Measurements from ENCODE around the gene ZAR1L. TPM values are rescaled to one million over a fixed set of nuclear protein-coding genes. Genes with fewer than 3 reads are reported as not detected.
"Not testable (repeated sequence)": the region's sequence is repeated elsewhere in the genome, so short reads cannot be mapped to it uniquely, and the experiment has no call there.

The ZAR1L gene
- total RNA-seq, 1 experiment from 2014 or later, result not detected

GRCh38 chr13:32354040-32354439 is 38.9 kb upstream of the ZAR1L start:
- no peak overlapping the region for H3K56ac ChIP-seq (ENCODE audit: insufficient read length, low read depth, low read length)
- Mint-ChIP-seq H3K27ac (no peak overlapping the region), H3K36me3 (ENCODE audit: insufficient read depth in 1 of 3, low read depth in 3 of 3) (peaks cover 20 to 44% (median 28%) of the 10 kb centered on the region in 3 experiments), H3K4me3 (no peak overlapping the region), H3K4me1 (peaks cover 6 to 9% of the 10 kb centered on the region in 2 experiments), H3K27me3 (ENCODE audit: low read depth) (no peaks in the 10 kb centered on the region), H3K9me3 (no peaks in the 10 kb centered on the region; a peak in 1 of 5 replicates)
- no peak overlapping the region for H3K14ac ChIP-seq (ENCODE audit: insufficient read depth, low read length)
- H3K27ac ChIP-seq (ENCODE audit: insufficient read length, low read depth, low read length), result no peak overlapping the region
- H2AK5ac ChIP-seq (ENCODE audit: insufficient read length, low read length), result no peak overlapping the region
- H4K8ac ChIP-seq (replicated peaks; ENCODE audit: insufficient read length, low read depth, low read length), result no peak overlapping the region
- peaks cover 3% of the 10 kb centered on the region; the same call in 1 of the 2 replicates for H3K4me1 ChIP-seq (ENCODE audit: insufficient read depth, low read length)
- no peak overlapping the region for H4K91ac ChIP-seq (ENCODE audit: insufficient read length, low read depth, low read length)
- H3K27me3 ChIP-seq (ENCODE audit: insufficient read depth, low read length), result no peaks in the 10 kb centered on the region
- no peak overlapping the region for H3K9ac ChIP-seq (ENCODE audit: extremely low read depth, insufficient read length, low read length)
- H2BK15ac ChIP-seq (ENCODE audit: low read depth, low read length), result no peak overlapping the region
- TF ChIP-seq CTCF (conservative IDR thresholded peaks at IDR 0.05), result no peak
- DNase-seq, result no peak
- no peaks in the 10 kb centered on the region for H3K79me2 ChIP-seq (ENCODE audit: insufficient read depth, low read length)
- no peak overlapping the region for H2BK120ac ChIP-seq (ENCODE audit: low read depth, low read length, poor library complexity, severe bottlenecking)
- no peak overlapping the region for H2BK5ac ChIP-seq (ENCODE audit: insufficient read length, low read length)
- H3K23me2 ChIP-seq (ENCODE audit: insufficient read length, low read depth, low read length, poor library complexity, severe bottlenecking), result no peaks in the 10 kb centered on the region
- no peak overlapping the region for H2BK12ac ChIP-seq (ENCODE audit: insufficient read length, low read depth, low read length)
- no peak overlapping the region for H2AFZ ChIP-seq (ENCODE audit: low read length)
- no peaks in the 10 kb centered on the region for H3K9me3 ChIP-seq (ENCODE audit: control insufficient read depth, low read depth, low read length)
- no peak overlapping the region for H4K5ac ChIP-seq (ENCODE audit: insufficient read length, low read depth, low read length)
- no peak overlapping the region for H3T11ph ChIP-seq (ENCODE audit: low read length)
- no peak overlapping the region for H3K4me2 ChIP-seq (ENCODE audit: insufficient read depth, insufficient read length, low read length)
- no CpG with 5 or more reads among the region's 1 CpG for WGBS (ENCODE audit: extremely low coverage, insufficient read length, low lambda C conversion rate)
- no peak overlapping the region for H3K23ac ChIP-seq (ENCODE audit: insufficient read length, low read depth, low read length)
- H3K18ac ChIP-seq (ENCODE audit: insufficient read length, low read depth, low read length), result no peak overlapping the region
- no peaks in the 10 kb centered on the region for H3K79me1 ChIP-seq (ENCODE audit: insufficient read depth, low read depth, low read length, poor library complexity, severe bottlenecking)
- no peak overlapping the region for H3K4ac ChIP-seq (ENCODE audit: low read depth, low read length)
- no peak overlapping the region for H2BK20ac ChIP-seq (ENCODE audit: low read depth, low read length, poor library complexity, severe bottlenecking)
- no peaks in the 10 kb centered on the region for H4K20me1 ChIP-seq (ENCODE audit: control insufficient read depth, insufficient read depth, insufficient read length)

- not testable (repeated sequence) for H3K9me3 Mint-ChIP-seq
Measured at GRCh38 chr13:32350839-32351441, 35.8 kb upstream of the ZAR1L start.

More at GRCh38 chr13:32350839-32351441, 35.8 kb upstream of the ZAR1L start:
- H3K27me3 ChIP-seq (ENCODE audit: insufficient read depth, low read length); H3K9me3 ChIP-seq (ENCODE audit: control insufficient read depth, low read depth, low read length); H3K23me2 ChIP-seq (ENCODE audit: insufficient read length, low read depth, low read length, poor library complexity, severe bottlenecking); H3K4ac ChIP-seq (ENCODE audit: low read depth, low read length); H3K4me1 Mint-ChIP-seq; H3K56ac ChIP-seq (ENCODE audit: insufficient read length, low read depth, low read length); H3T11ph ChIP-seq (ENCODE audit: low read length); H2BK120ac ChIP-seq (ENCODE audit: low read depth, low read length, poor library complexity, severe bottlenecking); H3K18ac ChIP-seq (ENCODE audit: insufficient read length, low read depth, low read length); H3K23ac ChIP-seq (ENCODE audit: insufficient read length, low read depth, low read length); H2AFZ ChIP-seq (ENCODE audit: low read length); H3K79me1 ChIP-seq (ENCODE audit: insufficient read depth, low read depth, low read length, poor library complexity, severe bottlenecking); H3K9ac ChIP-seq (ENCODE audit: extremely low read depth, insufficient read length, low read length); H2BK20ac ChIP-seq (ENCODE audit: low read depth, low read length, poor library complexity, severe bottlenecking); H3K27me3 Mint-ChIP-seq (ENCODE audit: low read depth); H3K27ac Mint-ChIP-seq; H2BK15ac ChIP-seq (ENCODE audit: low read depth, low read length); H4K20me1 ChIP-seq (ENCODE audit: control insufficient read depth, insufficient read depth, insufficient read length); H4K5ac ChIP-seq (ENCODE audit: insufficient read length, low read depth, low read length); DNase-seq; H3K14ac ChIP-seq (ENCODE audit: insufficient read depth, low read length); H2BK12ac ChIP-seq (ENCODE audit: insufficient read length, low read depth, low read length); H4K91ac ChIP-seq (ENCODE audit: insufficient read length, low read depth, low read length); H3K4me2 ChIP-seq (ENCODE audit: insufficient read depth, insufficient read length, low read length); H2BK5ac ChIP-seq (ENCODE audit: insufficient read length, low read length); H3K27ac ChIP-seq (ENCODE audit: insufficient read length, low read depth, low read length); H3K4me1 ChIP-seq (ENCODE audit: insufficient read depth, low read length); H3K79me2 ChIP-seq (ENCODE audit: insufficient read depth, low read length); H3K4me3 Mint-ChIP-seq; H2AK5ac ChIP-seq (ENCODE audit: insufficient read length, low read length); H4K8ac ChIP-seq (replicated peaks; ENCODE audit: insufficient read length, low read depth, low read length): not testable (repeated sequence)
- WGBS (ENCODE audit: extremely low coverage, insufficient read length, low lambda C conversion rate), result no CpG with 5 or more reads among the region's 15 CpGs
- H3K36me3 Mint-ChIP-seq (ENCODE audit: insufficient read depth in 1 of 3, low read depth in 3 of 3), result peaks cover 23 to 46% (median 41%) of the 10 kb centered on the region in 3 experiments
